NB4 (cell line): ENCODE results near the gene UBE2N.

Source experiments
- DNase-seq: peaks from one replicate; pipeline ENCODE4 v3.0.0; 2010; ENCODE audit warnings: low read depth
- H3K4me3 ChIP-seq: one replicate; pipeline ENCODE4 v1.5.1; 2011; ENCODE audit warnings: mild to moderate bottlenecking, low read depth, low read length, moderate library complexity
- CTCF ChIP-seq: IDR thresholded peaks from one replicate; pipeline ENCODE4 v1.5.1; 2012; ENCODE audit warnings: low read depth, low read length
- MYC ChIP-seq: IDR thresholded peaks from 2 replicates; pipeline ENCODE4 v1.6.1; 2011; ENCODE audit warnings: low read depth, low read length
- POLR2A ChIP-seq: IDR thresholded peaks from 2 replicates; pipeline ENCODE4 v1.6.1; 2011; ENCODE audit warnings: mild to moderate bottlenecking; ENCODE audit not compliant: insufficient read length; ENCODE audit errors: extremely low read depth
- TF ChIP-seq, protein P1 (sequence below): IDR thresholded peaks from 2 replicates; pipeline ENCODE4 v1.6.1; 2011; ENCODE audit warnings: low read depth, low read length

Gene UBE2N

GRCh38 chr12:93429448-93429847, 12.3 kb downstream of the UBE2N start:
- H3K4me3 ChIP-seq = no peak overlapping the region
- no peak for TF ChIP-seq POLR2A
- no peak for TF ChIP-seq MYC
- no peak for TF ChIP-seq CTCF
- TF ChIP-seq, protein P1, sequence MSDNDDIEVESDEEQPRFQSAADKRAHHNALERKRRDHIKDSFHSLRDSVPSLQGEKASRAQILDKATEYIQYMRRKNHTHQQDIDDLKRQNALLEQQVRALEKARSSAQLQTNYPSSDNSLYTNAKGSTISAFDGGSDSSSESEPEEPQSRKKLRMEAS = no peak
- no peak for DNase-seq

GRCh38 chr12:93427779-93428564, 13.8 kb downstream of the UBE2N start:
- TF ChIP-seq, protein P1 = no peak
- TF ChIP-seq CTCF (no peak), MYC (no peak), POLR2A (no peak)
- DNase-seq = no peak
- no peak overlapping the region for H3K4me3 ChIP-seq

- TF ChIP-seq, protein P1 = no peak
- no peak for DNase-seq
- no peak overlapping the region for H3K4me3 ChIP-seq
Measured at GRCh38 chr12:93426412-93426805, 15.3 kb downstream of the UBE2N start.

GRCh38 chr12:93425736-93426411, 15.9 kb downstream of the UBE2N start:
- no peak for DNase-seq
- TF ChIP-seq POLR2A (no peak), MYC (no peak), CTCF (no peak)
- TF ChIP-seq, protein P1 = no peak
- H3K4me3 ChIP-seq = no peak overlapping the region

GRCh38 chr12:93422050-93422449, 19.7 kb downstream of the UBE2N start:
- no peak overlapping the region for H3K4me3 ChIP-seq
- TF ChIP-seq, protein P1 = no peak
- TF ChIP-seq POLR2A = no peak
- TF ChIP-seq CTCF = no peak
- TF ChIP-seq MYC = no peak
- DNase-seq = no peak

GRCh38 chr12:93419388-93420034, 22.2 kb downstream of the UBE2N start:
- peak; percentile 72 for DNase-seq
- no peak overlapping the region for H3K4me3 ChIP-seq
- peak; percentile 8 for TF ChIP-seq CTCF
- TF ChIP-seq MYC = no peak
